Astrocyte of the spinal cord (primary cell): ENCODE measurements around the gene FGD3.
"Not testable (repeated sequence)": the region's sequence is repeated elsewhere in the genome, so short reads cannot be mapped to it uniquely, and the experiment has no call there.

Experiments used
- DNase-seq: peaks from one replicate; pipeline ENCODE4 v3.0.0; 2011; ENCODE audit warnings: low read depth, low spot score
- H3K4me3 ChIP-seq: 2 replicates; pipeline ENCODE4 v1.5.1; 2011; ENCODE audit warnings: low read depth, mild to moderate bottlenecking, low read length, moderate library complexity
- CTCF ChIP-seq: IDR thresholded peaks from 2 replicates; pipeline ENCODE4 v1.5.1; 2012; ENCODE audit warnings: low read depth, mild to moderate bottlenecking, low read length, inconsistent platforms
- in situ Hi-C: cut with HindIII; loops from 2 replicates; pipeline ENCODE4 v1.10.0; 2017; ENCODE audit warnings: low sequenced_read_pairs

FGD3 gene

GRCh38 chr9:92947268-92948037 is at the start of gene FGD3:
FGD3 (plus strand) TSS chr9:92947523; CDS start chr9:92976257, 28,734 bp downstream.
- TF ChIP-seq CTCF: no peak
- no peak for DNase-seq
- in situ Hi-C loops: no loop called here
- peak within 1 kb of the TSS; percentile 32 for H3K4me3 ChIP-seq

DNA sequence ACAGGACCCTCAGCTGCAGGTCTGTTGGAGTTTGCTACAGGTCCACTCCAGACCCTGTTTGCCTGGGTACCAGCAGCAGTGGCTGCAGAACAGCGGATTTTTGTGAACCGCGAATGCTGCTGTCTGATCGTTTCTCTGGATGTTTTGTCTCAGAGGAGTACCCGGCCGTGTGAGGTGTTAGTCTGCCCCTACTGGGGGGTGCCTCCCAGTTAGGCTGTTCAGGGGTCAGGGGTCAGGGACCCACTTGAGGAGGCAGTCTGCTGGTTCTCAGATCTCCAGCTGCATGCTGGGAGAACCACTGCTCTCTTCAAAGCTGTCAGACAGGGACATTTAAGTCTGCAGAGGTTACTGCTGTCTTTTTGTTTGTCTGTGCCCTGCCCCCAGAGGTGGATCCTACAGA is 42.2 kb upstream of the FGD3 start:
- in situ Hi-C loops, H3K4me3 ChIP-seq, DNase-seq: not testable (repeated sequence)

- in situ Hi-C loops: no loop called here
- no peak for DNase-seq
- no peak overlapping the region for H3K4me3 ChIP-seq
- TF ChIP-seq CTCF: no peak
Observed at GRCh38 chr9:92911511-92912475, 35.5 kb upstream of the FGD3 start.

GRCh38 chr9:92917176-92917800 is 30.0 kb upstream of the FGD3 start:
- in situ Hi-C loops: no loop called here
- no peak for TF ChIP-seq CTCF
- H3K4me3 ChIP-seq: no peak overlapping the region
- DNase-seq: no peak

DNA sequence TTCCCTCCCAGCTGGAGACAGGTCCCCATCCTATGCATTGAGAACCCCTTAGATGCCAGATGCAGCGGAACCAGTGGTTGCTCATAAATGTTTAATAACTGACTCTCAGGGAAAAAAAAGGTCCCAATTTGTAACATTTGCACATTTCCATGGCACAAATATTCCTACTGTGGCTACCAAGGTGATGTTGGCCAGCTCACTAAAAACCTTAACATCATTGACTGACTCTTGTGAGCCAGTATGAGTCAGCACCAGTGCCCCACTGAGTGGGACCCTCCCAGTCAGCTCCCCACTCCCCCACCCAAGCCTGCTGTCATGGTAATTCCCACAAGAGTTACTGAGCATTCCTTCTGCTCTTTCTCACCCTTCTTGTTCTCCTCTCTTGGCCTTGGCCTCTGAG is 26.9 kb upstream of the FGD3 start:
- no peak overlapping the region for H3K4me3 ChIP-seq
- no peak for TF ChIP-seq CTCF
- in situ Hi-C loops: no loop called here
- DNase-seq: no peak

GRCh38 chr9:92931606-92932005 is 15.7 kb upstream of the FGD3 start:
- DNase-seq: no peak
- in situ Hi-C loops: no loop called here

More at GRCh38 chr9:92931606-92932005, 15.7 kb upstream of the FGD3 start:
- H3K4me3 ChIP-seq: no peak overlapping the region
- TF ChIP-seq CTCF: no peak
